HG02970 (cell line): ENCODE data around the gene CTAGE15.
"Not testable (repeated sequence)": the region's sequence is repeated elsewhere in the genome, so short reads cannot be mapped to it uniquely, and the experiment has no call there.

Source experiments
- ATAC-seq: cut with Tn5 transposase; IDR thresholded peaks from one replicate; pipeline ENCODE4 v1.9.1; 2021; ENCODE audit warnings: mild to moderate bottlenecking, moderate library complexity, moderate number of reproducible peaks; ENCODE audit not compliant: unreplicated experiment, low FRiP score

Gene CTAGE15, protein sequence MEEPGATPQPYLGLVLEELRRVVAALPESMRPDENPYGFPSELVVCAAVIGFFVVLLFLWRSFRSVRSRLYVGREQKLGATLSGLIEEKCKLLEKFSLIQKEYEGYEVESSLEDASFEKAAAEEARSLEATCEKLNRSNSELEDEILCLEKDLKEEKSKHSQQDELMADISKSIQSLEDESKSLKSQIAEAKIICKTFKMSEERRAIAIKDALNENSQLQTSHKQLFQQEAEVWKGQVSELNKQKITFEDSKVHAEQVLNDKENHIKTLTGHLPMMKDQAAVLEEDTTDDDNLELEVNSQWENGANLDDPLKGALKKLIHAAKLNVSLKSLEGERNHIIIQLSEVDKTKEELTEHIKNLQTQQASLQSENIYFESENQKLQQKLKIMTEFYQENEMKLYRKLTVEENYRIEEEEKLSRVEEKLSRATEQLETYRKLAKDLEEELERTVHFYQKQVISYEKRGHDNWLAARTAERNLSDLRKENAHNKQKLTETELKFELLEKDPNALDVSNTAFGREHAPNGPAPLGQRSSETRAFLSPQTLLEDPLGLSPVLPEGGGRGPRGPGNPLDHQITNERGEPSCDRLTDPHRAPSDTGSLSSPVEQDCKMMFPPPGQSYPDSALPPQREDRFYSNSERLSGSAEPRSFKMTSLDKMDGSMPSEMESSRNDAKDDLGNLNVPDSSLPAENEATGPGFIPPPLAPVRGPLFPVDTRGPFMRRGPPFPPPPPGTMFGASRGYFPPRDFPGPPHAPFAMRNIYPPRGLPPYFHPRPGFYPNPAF

GRCh38 chr7:143571501-143571900, at the start of gene CTAGE15:
Gene CTAGE15 (plus strand): TSS chr7:143571801. CDS start chr7:143571818, 17 bp downstream.
- not testable (repeated sequence) for ATAC-seq

GRCh38 chr7:143522309-143522916, 49.2 kb upstream of the CTAGE15 start:
- not testable (repeated sequence) for ATAC-seq

DNA sequence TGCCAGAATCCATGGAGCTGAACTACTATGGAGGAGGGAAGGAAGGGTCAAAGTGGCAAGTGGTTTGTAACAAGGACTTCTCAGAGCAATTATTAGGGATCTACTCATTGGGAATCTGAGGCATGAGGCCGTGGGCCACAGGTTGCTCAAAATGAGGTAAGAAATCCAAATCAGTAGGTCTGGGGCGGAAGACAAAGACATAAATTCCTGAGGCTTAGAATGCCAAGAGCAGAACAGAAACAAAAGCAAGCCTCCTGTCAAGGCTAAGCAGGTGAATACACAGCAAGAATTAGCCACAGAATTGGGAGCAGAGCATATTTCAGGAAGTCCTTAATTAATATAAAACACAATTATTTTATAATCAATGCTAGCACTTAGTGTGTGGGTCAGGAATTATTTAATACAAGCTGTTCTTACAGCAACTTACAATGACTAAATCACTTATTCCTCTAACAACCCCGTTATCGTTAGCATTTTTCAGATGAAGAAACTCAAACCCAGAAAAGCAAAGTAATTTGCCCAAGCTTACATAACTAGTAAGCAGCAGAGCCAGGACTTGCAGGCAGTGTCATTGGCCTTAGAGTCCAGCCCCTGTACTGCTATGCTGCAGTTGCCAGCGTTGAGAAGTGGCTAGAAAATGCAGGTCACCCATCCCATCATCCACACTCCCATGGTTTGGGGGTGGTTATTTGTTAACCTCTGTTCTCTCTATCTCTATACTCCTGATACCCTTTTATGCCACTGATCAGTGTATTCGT, 40.3 kb upstream of the CTAGE15 start:
- not testable (repeated sequence) for ATAC-seq

DNA sequence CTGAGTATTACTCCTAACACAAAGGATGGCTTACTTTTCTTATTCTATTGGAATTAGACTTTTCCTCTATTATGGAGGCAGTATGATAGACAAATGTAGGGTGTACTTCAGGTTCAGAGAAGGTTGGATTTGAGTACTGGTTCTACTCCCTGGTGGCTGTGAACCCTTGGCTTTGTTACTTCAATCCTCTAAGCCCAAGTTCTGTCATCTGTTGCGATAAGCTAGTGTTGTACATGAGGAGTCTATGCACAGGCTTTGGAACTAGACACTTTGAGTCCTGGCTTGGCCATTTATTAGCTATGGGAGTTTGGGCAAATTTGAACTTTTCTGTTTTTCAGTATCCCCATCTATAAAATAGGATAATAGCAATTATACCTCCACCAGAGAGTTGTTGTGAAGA, 39.7 kb upstream of the CTAGE15 start:
- ATAC-seq, result not testable (repeated sequence)

DNA sequence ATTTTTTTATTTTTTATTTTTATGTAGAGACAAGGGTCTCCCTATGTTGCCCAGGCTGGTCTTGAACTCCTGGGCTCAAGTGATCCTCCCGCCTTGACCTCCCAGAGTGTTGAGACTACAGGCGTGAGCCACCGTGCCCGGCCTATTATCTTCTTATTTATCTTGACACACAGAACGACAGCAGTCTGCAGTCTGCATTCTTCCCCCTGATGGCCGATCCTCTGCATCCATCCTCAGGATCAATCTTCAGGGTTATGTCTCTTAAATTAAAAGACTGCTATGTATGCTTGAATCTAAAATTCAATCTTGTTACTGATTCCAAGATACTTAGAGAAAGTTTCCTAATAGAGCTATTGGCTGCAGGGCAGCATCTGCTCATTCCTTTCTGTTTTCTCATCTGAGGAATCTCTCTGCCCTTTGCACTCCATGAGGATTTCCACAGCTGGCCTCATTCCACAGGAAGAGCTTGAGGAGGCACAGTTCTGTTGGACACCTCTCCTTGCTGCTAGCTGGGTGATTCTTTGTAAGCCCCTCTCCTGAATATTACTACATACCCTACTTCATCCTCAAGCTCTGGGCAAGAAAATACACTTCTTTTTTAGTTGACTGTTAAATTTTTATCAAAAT, 38.3 kb upstream of the CTAGE15 start:
- ATAC-seq, result not testable (repeated sequence)

DNA sequence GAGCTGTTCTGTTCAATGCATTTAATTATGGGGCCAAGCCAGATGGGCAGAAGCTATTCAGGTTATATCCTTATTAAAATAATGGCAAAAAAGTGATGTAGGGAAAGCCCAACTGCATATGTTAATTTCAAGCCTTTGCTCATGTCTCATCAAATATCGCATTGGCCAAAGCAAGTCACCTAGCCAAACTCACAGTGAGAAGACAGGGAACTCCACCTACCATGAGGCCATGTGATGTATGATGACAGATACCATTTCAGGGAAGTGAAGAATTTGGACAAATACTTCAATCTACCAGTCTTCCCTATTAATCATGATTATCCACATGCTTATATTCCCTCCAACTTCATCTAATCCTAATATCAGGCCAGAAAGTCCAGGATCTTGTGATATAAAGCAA, 35.2 kb upstream of the CTAGE15 start:
- ATAC-seq, result not testable (repeated sequence)

DNA sequence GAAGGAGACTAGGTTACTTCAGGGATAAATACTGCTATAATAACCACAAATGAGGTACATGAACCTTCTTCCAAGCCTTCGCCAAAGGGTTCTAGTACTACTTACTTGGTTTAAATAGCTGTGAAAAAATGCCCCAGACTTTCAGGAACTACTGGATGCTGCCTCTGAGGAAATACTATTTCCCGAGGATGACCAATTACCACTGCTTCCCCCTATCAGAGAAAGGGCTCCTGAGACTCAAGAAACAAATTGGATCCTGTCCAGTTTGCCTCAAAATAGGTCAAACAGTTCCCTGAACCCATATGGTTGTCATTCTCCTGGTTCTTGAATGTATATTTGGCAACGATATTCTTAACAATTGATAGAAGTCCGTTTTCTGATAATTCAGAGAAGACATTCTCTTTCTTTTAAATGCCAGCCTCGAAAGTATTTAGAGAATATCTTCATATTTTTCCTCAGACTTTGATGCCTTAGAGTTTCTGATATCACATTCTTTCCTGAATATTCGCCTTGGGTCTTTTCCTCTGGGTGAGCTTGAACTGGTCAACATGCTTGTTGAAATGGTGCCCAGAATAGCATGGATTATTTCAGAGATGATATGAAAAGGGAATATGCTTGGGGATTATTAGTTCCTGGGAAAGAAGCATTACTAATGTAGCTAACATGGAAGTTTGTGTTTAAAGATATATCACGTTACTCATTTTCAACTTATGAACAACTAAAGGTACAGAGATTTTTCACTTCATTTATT, 28.1 kb upstream of the CTAGE15 start:
- not testable (repeated sequence) for ATAC-seq

DNA sequence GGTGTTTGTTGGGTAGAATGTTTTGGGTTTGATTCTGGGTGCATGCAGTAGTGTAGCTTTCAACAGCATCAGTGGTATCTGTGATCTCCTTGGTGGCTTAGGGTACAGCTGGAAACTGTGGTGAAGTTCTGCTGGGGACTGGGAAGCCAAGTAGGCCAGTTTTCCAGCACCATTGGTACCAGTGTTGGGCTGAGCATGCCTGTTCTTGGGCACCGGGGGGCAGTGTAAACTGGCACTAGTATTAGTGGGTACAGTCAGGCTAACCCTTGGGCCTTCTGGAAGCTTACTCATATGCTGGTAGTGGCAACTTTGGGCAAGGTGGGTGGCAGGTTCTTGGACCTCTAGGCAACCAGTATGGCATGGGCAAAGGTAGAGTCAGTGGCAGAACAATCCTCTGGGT, 15.6 kb upstream of the CTAGE15 start:
- not testable (repeated sequence) for ATAC-seq

DNA sequence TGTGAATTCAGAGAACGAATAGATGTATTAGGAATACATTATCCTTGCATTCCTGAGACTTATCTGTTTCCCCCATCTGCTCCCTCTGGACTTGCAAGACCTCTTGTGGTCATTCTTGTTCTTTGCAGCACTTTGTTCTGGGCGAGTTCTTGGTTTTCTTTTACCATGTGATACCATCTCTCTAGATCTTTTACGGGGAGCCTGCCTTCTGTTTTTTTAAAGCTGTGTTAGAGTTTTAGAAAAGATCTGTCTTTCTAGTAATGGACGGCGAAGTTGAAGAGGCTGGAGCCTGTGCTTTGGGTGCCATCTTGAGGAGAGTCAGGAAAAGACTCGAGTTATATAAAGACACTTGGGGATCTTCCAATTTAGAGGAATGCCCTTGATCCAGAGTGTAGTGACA, 8.3 kb upstream of the CTAGE15 start:
- not testable (repeated sequence) for ATAC-seq

DNA sequence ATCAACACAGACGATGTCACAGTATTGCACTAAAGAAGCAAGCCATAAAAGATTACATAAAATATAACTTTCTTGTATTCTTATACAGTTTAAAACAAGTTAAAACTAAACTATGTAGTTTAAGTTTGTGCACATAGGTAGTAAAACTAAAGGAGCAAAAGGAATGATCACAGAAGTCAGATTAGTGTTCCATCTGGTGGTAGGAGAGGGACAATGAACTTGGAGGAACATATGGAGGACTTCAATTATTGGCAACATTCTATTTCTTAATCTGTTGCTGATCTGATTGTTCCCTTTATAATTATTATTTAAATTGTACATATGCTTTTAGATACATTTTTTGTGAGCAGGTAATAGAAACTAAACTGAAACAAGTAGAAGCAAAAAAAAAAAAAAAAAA, 5.6 kb upstream of the CTAGE15 start:
- not testable (repeated sequence) for ATAC-seq

DNA sequence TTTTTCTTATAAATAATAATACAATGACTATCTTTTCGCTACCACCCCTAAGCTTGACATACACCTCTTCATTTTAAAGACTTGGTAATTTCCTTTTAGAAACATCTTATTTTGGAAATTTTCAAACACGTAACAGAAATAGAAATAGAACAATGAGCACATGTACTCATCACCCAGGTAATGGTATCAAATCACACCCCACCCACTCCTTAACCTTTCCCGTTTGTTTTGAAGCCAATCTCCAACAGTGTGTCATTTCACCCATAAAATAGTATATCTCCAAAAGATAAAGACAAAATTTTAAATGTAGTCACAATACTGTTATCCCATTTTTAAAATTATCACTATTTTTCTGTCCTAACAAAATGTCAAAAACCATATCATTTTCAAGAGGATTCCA, 16.6 kb downstream of the CTAGE15 start:
- not testable (repeated sequence) for ATAC-seq

DNA sequence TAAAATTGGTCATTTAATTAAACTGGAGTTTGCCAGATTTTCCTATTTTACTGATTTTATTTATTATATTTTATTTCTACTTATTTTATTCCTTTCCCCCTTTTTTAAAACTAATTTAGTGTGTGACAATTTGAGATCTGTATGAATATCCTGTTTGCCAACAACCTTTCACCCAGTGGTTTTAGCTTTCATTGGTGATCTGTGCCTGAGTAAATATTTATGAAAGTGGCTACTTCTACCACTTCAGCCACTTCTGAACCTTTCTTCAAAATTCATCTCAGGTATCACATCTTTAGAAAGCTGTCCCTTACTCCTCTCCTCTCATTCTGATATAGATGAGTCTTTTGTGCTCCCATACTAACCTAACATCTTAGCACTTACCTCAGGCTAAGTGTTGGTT, 18.3 kb downstream of the CTAGE15 start:
- ATAC-seq, result not testable (repeated sequence)

- ATAC-seq, result not testable (repeated sequence)
Measured at GRCh38 chr7:143598086-143598485, 26.5 kb downstream of the CTAGE15 start.

DNA sequence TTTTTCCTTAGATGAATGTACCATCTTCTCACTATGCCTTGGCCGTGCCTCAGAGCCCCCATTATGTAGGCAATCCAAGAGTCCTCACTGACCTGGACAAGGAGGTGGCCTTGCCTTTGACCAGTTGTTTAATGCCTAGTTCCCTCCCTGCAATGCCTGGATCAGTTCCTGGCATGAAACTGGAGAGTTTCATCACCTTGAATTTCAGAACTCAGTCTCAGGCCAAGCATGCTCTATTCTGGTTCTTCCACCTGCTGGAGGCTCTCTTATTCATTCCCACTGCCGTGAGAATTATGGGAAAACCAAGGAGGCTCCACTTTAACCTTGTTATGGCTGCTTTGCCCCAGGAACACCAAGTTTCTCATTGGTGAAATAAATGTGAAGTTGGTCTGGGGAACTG, 31.9 kb downstream of the CTAGE15 start:
- not testable (repeated sequence) for ATAC-seq

- ATAC-seq, result not testable (repeated sequence)
Measured at GRCh38 chr7:143606088-143606487, 34.5 kb downstream of the CTAGE15 start.

GRCh38 chr7:143615545-143615944, 43.9 kb downstream of the CTAGE15 start:
- not testable (repeated sequence) for ATAC-seq

GRCh38 chr7:143617204-143617603, 45.6 kb downstream of the CTAGE15 start:
- not testable (repeated sequence) for ATAC-seq

GRCh38 chr7:143620058-143620457, 48.5 kb downstream of the CTAGE15 start:
- peak; percentile 24 for ATAC-seq

GRCh38 chr7:143620646-143621045, 49.0 kb downstream of the CTAGE15 start, which contains the start of gene TCAF2:
Gene TCAF2 (plus strand): TSS chr7:143620974.
- ATAC-seq, result peak; percentile 90
